HG03558 (cell line): ENCODE data around the gene MBD3L1.

Source experiments
- ATAC-seq: cut with Tn5 transposase; IDR thresholded peaks from one replicate; pipeline ENCODE4 v1.9.1; 2021; ENCODE audit warnings: moderate number of reproducible peaks; ENCODE audit not compliant: unreplicated experiment; ENCODE audit errors: extremely low read depth

MBD3L1 gene

DNA sequence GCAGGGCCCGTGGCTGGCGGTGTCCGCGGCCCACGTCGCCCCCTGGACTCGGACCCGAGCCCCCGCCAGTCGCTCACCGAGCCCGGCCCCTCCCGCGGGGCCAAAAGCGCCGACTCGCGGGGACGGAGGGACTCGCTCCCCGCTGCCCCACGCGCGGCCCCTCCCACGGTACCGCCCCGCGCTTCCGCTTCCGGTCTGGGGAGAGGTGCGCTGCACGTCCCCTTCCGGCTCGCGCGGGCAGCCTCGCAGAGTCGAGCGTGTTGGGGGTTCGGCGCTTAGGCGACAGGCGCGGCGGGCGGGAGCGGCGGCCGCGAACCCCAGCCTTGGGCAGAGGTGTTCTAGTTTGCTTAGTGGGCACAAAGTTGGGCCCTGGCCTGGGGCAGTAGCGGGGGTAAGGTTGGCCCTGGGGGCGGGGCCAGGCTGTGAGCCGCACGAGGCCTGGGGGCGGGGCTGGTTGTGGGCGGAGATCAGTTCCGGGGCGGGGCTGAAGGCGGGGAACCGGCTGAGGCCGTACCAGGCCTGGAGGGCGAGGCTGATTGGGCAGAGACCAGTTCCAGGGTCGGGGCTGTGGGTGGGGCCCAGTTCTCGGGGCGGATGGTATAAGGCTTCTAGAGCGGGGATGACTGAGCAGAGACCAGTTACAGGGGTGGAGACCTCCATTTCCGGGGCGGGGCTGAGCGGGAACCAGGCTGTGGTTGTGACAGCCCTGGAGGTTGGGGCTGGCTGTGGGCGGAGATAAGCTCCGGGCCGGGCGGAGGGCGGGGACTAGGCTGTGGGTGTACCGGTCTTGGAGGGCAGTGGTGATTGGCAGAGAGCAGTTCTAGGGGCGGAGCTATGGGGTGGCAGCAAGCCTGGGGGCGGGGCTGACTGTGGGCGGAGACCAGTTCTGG, at the start of gene MBD3L1, which contains the start of gene ZNF558:
TSS of gene MBD3L1 (plus strand) at position 246 of the 890 bp plus-strand sequence. CDS start 10,302 bp downstream, outside the sequence.
TSS of gene ZNF558 (minus strand) at position 173 of the 890 bp plus-strand sequence. CDS start 9,645 bp downstream, outside the sequence.
- peak; percentile 58 for ATAC-seq

DNA sequence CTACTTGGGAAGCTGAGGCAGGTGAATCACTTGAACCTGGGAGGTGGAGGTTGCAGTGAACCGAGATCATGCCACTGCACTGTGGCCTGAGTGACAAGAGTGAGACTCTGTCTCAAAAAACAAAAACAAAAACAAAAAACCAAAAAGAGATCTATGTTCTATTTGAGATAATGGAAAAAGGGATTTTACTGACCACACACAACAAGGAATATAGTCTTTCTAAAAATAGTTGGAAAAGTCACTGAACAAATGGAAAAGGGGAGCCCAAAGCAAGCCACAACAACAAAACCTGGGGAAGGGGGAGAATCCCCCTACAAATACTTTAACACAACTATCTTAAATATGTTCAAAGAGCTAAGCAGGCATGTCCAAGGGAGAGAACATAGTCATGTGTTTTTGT, 37.4 kb upstream of the MBD3L1 start:
- ATAC-seq, result no peak

DNA sequence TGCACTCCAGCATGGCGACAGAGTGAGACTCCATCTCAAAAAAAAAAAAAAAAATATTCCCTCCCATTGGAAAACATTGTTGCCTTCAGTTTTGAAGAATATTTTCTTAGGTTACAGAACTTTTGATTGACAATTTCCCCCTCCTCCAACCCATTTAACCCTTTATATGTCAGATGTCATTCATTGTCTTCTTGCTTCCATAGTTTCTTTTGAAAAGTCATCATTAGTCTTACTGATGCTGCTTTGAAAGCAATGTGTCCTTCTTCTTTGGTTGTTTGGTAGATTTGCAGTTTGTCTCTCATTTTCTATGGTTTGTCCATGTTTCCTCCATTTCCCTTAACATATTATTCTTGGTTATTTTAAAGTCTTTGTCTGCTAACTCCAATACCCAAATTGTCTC, 25.5 kb upstream of the MBD3L1 start:
- ATAC-seq, result no peak

DNA sequence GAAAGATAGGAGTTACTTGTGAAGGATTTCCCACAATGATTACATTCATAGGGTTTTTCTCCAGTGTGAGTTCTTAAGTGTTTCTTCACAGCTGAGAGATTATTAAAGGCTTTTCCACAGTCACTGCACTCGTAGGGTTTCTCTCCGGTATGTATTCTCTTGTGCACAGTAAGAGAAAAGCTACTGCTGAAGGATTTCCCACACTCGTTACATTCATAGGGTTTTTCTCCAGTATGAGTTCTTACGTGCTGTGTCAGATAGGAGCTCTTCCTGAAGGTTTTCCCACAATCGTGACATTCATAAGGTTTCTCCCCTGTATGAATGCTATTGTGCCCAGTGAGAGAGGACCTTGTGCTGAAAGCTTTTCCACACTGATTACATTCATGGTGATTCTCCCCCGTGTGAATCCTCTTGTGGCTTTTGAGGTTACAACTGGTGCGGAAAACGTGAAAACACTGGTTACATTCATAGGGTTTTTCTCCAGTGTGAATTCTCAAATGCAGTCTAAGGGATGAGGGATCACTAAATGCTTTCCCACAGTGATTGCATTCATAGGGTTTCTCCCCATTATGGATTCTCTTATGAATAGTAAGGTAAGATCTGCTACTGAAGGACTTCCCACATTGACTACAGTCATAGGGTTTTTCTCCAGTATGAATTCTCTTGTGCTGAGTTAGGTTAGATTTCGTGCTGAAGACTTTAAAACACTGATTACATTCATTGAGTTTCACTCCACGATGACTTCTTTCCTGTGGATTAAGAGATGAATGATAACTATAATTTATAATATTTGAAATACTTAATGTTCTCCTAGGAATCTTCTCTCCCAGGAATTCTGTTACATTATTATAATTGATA, 20.6 kb upstream of the MBD3L1 start:
- no peak for ATAC-seq

DNA sequence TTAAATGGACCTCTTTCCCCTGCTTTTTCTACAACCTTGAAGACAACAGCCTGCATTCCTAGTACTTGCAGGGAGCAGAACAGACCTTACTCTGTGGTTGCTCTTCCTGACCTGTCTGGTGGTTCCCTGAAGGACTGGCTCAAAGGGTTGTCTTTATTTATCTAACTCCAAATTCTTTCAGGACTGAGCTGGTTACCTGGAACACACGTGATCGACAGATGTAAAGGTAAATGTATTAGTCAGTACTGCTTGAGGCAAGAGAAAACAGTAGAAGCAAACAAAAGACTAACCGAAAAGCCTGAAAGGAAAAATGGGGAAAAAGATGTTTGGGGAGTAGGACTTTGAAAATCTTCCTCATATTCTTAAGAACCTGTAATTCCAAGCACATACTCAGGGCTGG, 18.0 kb upstream of the MBD3L1 start:
- no peak for ATAC-seq

DNA sequence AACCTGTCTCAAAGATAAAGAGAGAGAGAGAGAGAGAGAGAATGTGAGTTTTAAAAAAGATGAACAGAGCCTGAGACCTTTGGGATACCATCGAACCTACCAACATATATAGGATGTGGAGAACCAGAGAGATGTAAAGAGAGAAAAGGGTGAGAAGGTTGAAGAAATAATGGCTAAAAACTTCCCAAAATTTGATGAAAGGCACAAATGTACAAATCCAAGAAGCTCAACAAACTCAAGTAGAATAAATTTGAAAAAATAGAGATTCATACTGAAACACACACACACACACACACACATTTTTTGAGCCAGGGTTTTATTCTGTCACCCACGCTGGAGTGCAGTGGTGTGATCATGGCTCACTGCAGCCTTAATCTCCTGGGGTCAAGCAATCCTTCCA, 16.4 kb upstream of the MBD3L1 start:
- no peak for ATAC-seq

DNA sequence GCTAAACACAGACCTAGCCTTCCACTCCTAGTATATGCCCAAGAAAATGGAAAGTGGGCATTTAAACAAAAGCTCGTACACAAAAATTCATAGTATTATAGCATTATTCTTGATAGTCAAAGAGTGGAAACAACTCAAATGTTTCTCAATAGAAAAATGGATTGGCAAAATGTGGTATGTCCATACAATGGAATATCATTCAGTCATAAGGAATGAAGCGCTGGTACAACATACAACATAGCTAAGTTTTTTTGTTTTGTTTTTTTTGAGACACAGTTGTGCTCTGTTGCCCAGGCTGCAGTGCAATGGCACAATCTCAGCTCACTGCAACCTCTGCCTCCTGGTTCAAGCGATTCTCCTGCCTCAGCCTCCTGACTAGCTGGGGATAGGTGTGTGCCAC, 11.9 kb upstream of the MBD3L1 start:
- ATAC-seq, result no peak

DNA sequence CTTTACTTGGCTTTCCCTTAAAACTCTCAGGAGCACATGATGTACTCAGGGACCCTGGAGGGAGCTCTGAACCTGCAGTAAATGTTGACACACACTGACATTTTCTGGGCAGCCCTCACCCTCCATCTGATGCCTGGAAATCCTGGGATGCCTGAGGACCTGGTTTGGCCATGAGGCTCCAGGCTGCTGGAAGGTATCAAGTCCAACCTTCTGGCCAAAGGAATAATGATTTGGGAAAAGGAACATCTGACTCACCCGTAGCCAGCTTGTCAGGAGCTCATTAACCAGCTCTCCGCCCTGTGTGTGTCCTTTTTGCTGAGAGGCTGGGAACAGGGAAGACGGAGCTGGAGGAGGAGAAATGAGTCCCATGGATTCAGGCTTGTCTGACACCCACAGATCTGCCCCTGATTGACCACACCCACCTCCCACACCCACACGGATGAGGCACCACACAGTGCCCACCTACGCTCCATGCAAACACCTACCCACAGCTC, 10.4 kb upstream of the MBD3L1 start:
- ATAC-seq, result no peak

DNA sequence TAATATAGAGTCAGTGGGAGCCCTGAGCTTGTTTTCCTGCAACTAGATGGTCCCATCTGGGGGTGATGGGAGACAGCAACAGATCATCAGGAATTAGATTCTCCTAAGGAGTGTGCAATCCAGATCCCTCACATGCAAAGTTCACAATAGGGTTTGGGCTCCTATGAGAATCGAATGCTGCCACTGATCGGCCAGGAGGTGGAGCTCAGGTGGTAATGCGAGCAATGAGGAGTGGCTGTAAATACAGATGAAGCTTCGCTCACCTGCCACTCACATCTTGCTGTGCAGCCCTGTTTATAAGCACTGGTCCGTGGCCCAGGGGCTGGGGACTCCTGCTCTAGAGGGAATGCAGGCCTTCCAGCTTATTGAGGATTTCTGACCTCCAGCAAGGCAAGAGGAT, 5.8 kb upstream of the MBD3L1 start:
- ATAC-seq, result no peak

DNA sequence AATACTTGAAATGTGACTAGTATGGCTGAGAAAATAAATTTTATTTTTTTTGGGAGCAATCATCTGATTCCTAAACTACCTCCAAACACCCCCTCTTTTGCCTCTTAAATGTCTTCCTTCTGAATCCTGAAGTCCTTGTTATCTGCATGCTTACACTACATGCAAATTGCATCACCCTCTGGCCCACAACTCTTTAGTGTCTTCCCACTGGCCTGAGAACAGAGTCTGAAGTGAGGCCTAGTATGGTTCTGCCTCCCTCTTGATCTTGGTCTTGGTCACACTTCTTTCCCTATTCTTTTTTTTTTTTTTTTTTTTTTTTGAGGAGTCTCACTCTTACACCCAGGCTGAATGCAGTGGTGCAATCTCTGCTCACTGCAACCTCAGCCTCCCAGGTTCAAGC, 4.9 kb upstream of the MBD3L1 start:
- ATAC-seq, result no peak

DNA sequence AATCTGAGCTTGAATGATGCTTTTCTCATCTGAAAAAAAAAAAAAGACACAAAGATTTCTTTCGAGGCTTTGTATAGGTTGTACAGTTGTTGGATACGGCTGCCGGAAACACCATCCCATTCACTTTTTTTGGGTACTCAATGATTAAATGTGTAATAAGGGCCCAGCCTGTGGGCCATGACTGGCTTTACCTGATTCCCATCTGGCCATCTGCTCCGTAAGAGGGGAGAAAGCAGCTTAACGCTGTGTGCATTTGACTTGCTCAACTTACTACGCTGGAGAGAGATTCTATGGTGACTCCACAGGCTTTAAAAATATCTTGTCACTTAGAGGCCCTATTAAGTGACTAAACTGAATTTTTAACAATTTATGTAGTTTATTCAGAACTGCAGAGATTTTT, 804 bp upstream of the MBD3L1 start:
- no peak for ATAC-seq

DNA sequence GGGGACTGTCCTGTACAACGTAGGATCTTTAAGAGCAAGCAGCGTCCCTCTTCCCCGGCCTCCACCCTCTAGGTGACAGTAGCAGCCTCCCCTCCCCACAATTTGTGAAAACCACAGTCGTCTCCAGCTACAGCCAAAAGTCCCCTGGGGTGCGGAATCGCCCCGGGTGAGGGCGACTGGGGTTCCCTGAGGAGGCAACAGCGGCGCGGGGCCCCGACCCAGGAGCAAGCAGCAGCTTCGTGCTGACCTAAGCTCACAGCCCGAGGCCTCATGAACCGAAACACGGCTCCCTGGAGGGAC, 395 bp upstream of the MBD3L1 start:
- no peak for ATAC-seq

DNA sequence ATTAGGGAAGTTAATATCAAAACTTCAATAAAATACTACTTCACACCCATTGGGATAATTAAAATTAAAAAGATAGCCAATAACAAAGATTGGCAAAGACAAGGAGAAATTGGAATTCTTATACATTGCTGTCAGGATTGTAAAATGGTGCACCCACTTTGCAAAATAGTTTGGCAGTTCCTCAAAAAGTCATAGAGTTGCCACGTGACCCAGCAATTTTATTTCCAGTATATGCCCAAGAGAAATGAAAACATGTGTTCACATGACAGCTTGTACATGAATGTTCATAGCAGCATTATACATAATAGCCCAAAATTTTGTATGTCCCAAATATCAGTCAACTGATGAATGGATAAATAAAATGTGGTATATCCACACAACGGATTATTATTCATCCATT, 3.3 kb downstream of the MBD3L1 start:
- no peak for ATAC-seq

DNA sequence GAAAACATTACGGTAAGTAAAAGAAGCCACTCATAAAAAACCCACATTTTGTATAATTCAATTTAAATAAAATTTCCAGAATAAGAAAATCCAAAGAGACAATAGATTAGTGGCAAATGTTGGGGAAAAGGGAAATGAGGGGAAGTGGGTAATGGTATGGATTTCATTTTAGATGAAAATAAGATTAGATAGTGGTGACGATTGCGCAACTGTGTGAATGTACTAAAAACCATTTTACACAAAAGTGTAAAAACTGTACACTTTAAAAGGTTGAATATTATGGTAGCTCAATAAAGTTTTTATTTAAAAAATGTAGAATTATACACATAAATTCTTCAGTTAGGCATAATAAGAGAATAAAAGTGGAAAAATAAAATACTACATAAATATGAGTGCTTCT, 3.7 kb downstream of the MBD3L1 start:
- no peak for ATAC-seq

DNA sequence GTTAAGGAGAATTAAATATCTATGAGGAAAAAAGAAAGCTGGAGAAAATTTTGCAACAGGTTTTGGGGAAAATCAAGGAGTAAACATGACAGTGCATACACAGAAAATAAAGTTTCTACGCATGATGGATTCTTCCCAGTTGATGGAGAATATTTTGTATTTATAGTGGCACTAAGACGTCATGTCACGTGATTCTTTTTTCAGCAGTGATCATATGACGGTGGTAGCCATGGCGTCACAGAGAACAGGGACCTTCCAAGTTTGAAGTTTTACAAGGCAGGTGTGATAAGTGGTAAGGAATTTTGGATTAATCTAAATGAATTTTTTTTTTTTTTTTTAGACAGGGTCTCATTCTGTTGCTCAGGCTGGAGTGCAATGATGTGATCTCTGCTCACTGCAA, 8.5 kb downstream of the MBD3L1 start:
- ATAC-seq, result no peak

DNA sequence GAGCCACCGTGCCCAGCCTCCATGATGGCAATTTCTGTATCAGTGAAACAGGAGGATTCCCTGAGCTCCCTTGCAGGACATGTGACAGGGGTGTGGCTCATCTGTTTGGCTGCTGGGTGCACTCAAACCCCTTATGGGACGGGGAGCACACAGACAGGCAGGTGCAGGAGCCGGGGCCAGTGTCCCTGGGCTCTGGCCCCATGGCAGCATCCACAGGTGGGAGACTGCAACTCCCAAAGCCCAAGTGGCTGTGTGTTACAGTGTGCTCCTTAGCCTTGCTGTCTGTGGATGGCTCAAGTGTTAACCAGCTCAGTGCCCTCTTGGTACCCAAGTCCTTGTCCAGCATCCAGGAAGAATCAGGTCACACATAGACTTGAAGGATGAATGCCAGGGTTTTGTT, 14.6 kb downstream of the MBD3L1 start:
- ATAC-seq, result no peak

DNA sequence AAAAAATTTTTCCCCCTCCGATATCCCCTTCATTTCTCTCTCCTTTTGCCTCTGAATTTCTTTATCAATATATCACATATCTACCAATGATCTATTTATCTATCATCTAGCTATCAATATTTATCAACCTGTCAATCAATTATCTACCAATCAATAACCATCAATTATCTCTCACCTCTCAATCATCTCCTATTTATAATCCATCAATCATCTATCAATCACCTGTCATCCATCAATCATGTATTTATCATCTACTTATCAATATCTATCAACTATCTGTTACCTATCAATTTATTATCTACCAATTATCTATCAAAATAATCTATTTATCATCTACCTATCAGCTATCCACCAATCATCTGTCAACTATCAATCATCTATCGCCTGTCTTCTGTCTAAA, 17.1 kb downstream of the MBD3L1 start:
- no peak for ATAC-seq

DNA sequence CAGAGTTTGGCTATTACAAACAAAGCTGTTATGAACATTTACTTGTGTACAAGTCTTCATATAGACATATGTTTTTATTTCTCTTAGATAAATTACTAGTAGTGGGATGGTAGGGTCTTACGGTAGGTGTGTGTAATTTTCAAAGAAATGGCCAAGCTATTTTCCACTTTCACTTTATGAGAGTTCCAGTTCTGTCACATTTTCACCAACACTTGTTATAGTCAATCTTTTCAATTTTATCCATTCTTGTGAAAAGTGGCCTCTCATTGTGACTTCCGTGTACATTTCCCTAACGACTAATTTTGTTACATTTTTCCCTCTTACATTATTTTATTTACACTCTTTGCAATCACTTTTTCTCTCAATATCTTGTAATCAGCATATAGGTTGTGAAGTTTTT, 18.3 kb downstream of the MBD3L1 start:
- ATAC-seq, result no peak

DNA sequence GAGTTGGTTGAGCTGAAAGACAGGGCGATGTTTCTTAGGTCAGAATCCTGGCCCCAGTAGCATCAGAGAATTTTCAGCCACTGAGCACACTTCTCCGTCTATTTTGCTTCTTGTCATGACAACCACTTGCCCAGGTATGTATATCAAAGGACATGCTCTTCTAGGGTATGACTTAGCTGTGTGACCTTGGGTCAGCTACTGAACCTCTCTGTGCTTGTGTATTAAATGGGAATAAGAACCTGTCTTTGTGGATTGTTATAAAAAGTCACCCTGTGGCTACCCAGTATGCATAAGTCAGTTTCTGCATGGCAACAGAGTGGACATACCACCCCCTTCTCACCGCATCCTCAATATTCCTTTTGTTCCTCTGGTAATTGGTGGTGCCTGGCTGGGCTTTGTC, 26.1 kb downstream of the MBD3L1 start:
- no peak for ATAC-seq

DNA sequence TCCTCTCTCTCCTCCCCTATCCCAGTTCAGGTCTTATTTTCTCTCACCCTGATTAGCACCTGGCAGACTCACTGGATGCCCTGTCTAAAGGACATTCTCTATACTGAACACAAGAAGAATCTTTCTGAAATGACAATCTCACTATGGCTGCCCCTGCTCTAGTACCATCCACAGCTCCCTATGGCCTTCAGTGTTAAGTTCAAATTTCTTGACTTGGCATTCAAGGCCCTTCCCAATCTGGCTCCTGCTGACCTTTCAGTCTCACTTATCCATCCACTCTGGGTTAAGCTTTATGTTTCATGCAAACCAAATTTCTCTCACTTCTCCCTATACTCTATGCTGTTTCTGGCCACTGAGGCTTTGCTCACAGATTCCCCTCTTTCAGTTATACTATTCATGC, 34.2 kb downstream of the MBD3L1 start:
- no peak for ATAC-seq
